ENCODE measurements around the gene FFAR3. TPM values are rescaled to one million over a fixed set of nuclear protein-coding genes. Genes with fewer than 3 reads are reported as not detected.

Gene FFAR3
- total and polyA plus RNA-seq, 2 of the 8 experiments (the other 6 are each of a cell fraction or from before 2014, with no cell fraction given): not detected

- no peak overlapping the region for H4K5ac ChIP-seq (ENCODE audit: insufficient read length, low read depth, low read length)
- no peak overlapping the region for H3K4ac ChIP-seq (replicated peaks; ENCODE audit: insufficient read length, low read depth, low read length)
- CTCF ChIA-PET (ENCODE audit: partially characterized antibody): interaction anchor here (0.7 to 2.0 kb wide), 4 partner anchors 8 to 129 kb away, joined by 3 to 6 read pairs (median 4); no protein-coding TSS in a partner anchor
- H3K23ac ChIP-seq (ENCODE audit: insufficient read length): no peak overlapping the region
- no peak for FAIRE-seq
- H3K9me3 ChIP-seq (ENCODE audit: insufficient read depth in 2 of 2, low read depth in 1 of 2, low read length in 1 of 2): no peaks in the 10 kb centered on the region
- H3K4me2 ChIP-seq (ENCODE audit: insufficient read depth in 1 of 2, low read depth in 2 of 2, low read length in 2 of 2): no peak overlapping the region
- POLR2A ChIA-PET (ENCODE audit: partially characterized antibody): interaction anchor here (0.6 to 1.4 kb wide), 3 partner anchors 11 to 202 kb away, joined by 3 to 4 read pairs (median 3); no protein-coding TSS in a partner anchor
- no peaks in the 10 kb centered on the region; the same call in 1 of the 2 replicates for H3K23me2 ChIP-seq (ENCODE audit: low read depth, low read length)
- H3K4me3 ChIP-seq (ENCODE audit: extremely low read depth in 1 of 4, insufficient read depth in 2 of 4, low read depth in 3 of 4, low read length in 4 of 4): no peak overlapping the region
- H2AFZ ChIP-seq (ENCODE audit: low read length): no peak overlapping the region
- H3K79me1 ChIP-seq (ENCODE audit: low read depth, low read length): no peaks in the 10 kb centered on the region
- no peak overlapping the region for H3K18ac ChIP-seq (ENCODE audit: extremely low read depth, low read length)
- no peaks in the 10 kb centered on the region for H4K20me1 ChIP-seq (replicated peaks in 1 of 2; ENCODE audit: control insufficient read depth in 1 of 2, insufficient read depth in 2 of 2, low read length in 2 of 2)
- H3K27me3 ChIP-seq (replicated peaks in 1 of 4; ENCODE audit: control insufficient read depth in 3 of 4, extremely low read depth in 1 of 4, insufficient read depth in 3 of 4, low read length in 3 of 4): no peaks in the 10 kb centered on the region
- no peak overlapping the region for H3K9ac ChIP-seq (replicated peaks in 1 of 4; ENCODE audit: extremely low read depth in 1 of 4, low read depth in 3 of 4, low read length in 3 of 4)
- no peak overlapping the region for H3K14ac ChIP-seq (ENCODE audit: insufficient read length)
- no peak overlapping the region for H4K8ac ChIP-seq (ENCODE audit: extremely low read depth, insufficient read depth, low read length)
- no peak overlapping the region for H2BK15ac ChIP-seq (ENCODE audit: low read length)
- no peak overlapping the region for H4K91ac ChIP-seq (replicated peaks; ENCODE audit: insufficient read length, low read length)
- no peak overlapping the region for H2BK12ac ChIP-seq (ENCODE audit: low read depth, low read length)
- no peaks in the 10 kb centered on the region for H3K36me3 ChIP-seq (ENCODE audit: control insufficient read depth in 2 of 4, insufficient read depth in 4 of 4, low read length in 3 of 4)
- H2AK5ac ChIP-seq (ENCODE audit: low read depth, low read length): no peak overlapping the region
- no peak overlapping the region for H3K56ac ChIP-seq (replicated peaks; ENCODE audit: insufficient read length, low read depth, low read length)
- H3K4me1 ChIP-seq (replicated peaks in 1 of 4; ENCODE audit: control insufficient read depth in 3 of 4, insufficient read depth in 4 of 4, low read length in 3 of 4): peaks cover 0 to 2% (median 0%) of the 10 kb centered on the region in 4 experiments; a peak in 1 of 7 replicates
- H3K27ac ChIP-seq (ENCODE audit: low read depth, low read length): no peak overlapping the region
- DNase-seq (ENCODE audit: low read depth in 1 of 2, low spot score in 2 of 2): peak in 1 of 2 experiments; percentile 35
- H2BK20ac ChIP-seq (ENCODE audit: low read length): no peak overlapping the region
- WGBS, 2 experiments (ENCODE audit: extremely low coverage in 1 of 2, insufficient coverage in 1 of 2, insufficient read length in 1 of 2, insufficient replicate concordance in 2 of 2, low coverage in 1 of 2, low lambda C conversion rate in 2 of 2, missing lambda C conversion rate in 1 of 2): 87% methylated on average over 15 of the region's 17 CpGs; no CpG with 5 or more reads in 1 of the 2 experiments
- H2BK5ac ChIP-seq (ENCODE audit: low read depth, low read length): no peak overlapping the region
- no peaks in the 10 kb centered on the region for H3K79me2 ChIP-seq (ENCODE audit: control insufficient read depth in 1 of 2, insufficient read depth in 2 of 2, low read length in 2 of 2)
- no peak overlapping the region for H2BK120ac ChIP-seq (replicated peaks; ENCODE audit: low read depth, low read length)
- TF ChIP-seq JUN (IDR thresholded peaks at IDR 0.05; ENCODE audit: low read depth, low read length) (no peak), HDAC6 (IDR thresholded peaks at IDR 0.05; ENCODE audit: low read depth, low read length) (no peak), PHF8 (conservative IDR thresholded peaks at IDR 0.05; ENCODE audit: low read depth, low read length) (no peak), NRF1 (IDR thresholded peaks at IDR 0.05; ENCODE audit: low read depth, low read length) (no peak), EP300 (IDR thresholded peaks at IDR 0.05; ENCODE audit: borderline replicate concordance in 1 of 2, low read depth in 2 of 2, low read length in 2 of 2) (no peak), EGR1 (IDR thresholded peaks at IDR 0.05; ENCODE audit: borderline replicate concordance, low read depth, low read length) (no peak), YY1 (IDR thresholded peaks at IDR 0.05; ENCODE audit: low read depth, low read length) (no peak)
Observed at GRCh38 chr19:35344511-35345031, 13.7 kb upstream of the FFAR3 start.

Data from H1 (cell line).